SK-N-SH (cell line): ENCODE results near the gene SRP14. TPM values are rescaled to one million over a fixed set of nuclear protein-coding genes. Genes with fewer than 3 reads are reported as not detected.

Experiments used
- CTCF ChIA-PET: fragments of 300-600, 350-600 bp; formaldehyde crosslinking; extraction: SDS; loops from one replicate; lab custom pipeline; 2021; lab: Yijun Ruan, JAX
- POLR2A ChIA-PET: fragments of 350-600 bp; sonication (Branson Sonifier 250); formaldehyde crosslinking; extraction: SDS; loops from one replicate; lab custom pipeline; 2020; ENCODE audit warnings: antibody characterized with exemption, inconsistent platforms; lab: Yijun Ruan, JAX
- DNase-seq: peaks from one replicate; pipeline ENCODE4 v3.0.0; 2012
- H2AFZ ChIP-seq: fragments of 200-600 bp; sonication (generic); 2 replicates; pipeline ENCODE4 v1.8.1; 2016; ENCODE audit warnings: antibody characterized with exemption, mild to moderate bottlenecking, low read depth
- H3F3A ChIP-seq: fragments of 200-600 bp; sonication (generic); replicated peaks from 2 replicates; pipeline ENCODE3; 2016; ENCODE audit warnings: antibody characterized with exemption, mild to moderate bottlenecking; ENCODE audit not compliant: insufficient read depth
- H3K27ac ChIP-seq, 2 experiments: fragments of 200-500 bp in 1 of 2; fragments of 200-600 bp in 1 of 2; sonication (Bioruptor generic) in 1 of 2; sonication (generic), shearing (Covaris generic) in 1 of 2; 2 replicates each; pipeline versions ENCODE4 v1.5.1 to v1.6.1; 2014 to 2016; ENCODE audit warnings: low read depth in 2 of 2, inconsistent platforms in 1 of 2, low read length in 1 of 2, mild to moderate bottlenecking in 1 of 2, mixed read lengths in 1 of 2
- H3K27me3 ChIP-seq: fragments of 200-600 bp; sonication (generic), shearing (Covaris generic); 2 replicates; pipeline ENCODE4 v1.6.1; 2016; ENCODE audit warnings: mixed run types; ENCODE audit not compliant: insufficient read depth
- H3K36me3 ChIP-seq, 2 experiments: fragments of 200-500 bp in 1 of 2; fragments of 200-600 bp in 1 of 2; sonication (Bioruptor generic) in 1 of 2; sonication (generic) in 1 of 2; replicated peaks in 1 of 2; 2 replicates each; pipeline versions ENCODE3 to v1.5.1; 2014 to 2016; ENCODE audit warnings: low read length in 1 of 2, mild to moderate bottlenecking in 1 of 2; ENCODE audit not compliant: insufficient read depth in 2 of 2, control insufficient read depth in 1 of 2
- H3K4me1 ChIP-seq, 2 experiments: fragments of 200-500 bp in 1 of 2; fragments of 200-600 bp in 1 of 2; sonication (Bioruptor generic) in 1 of 2; sonication (generic), shearing (Covaris generic) in 1 of 2; 2 replicates each; pipeline versions ENCODE4 v1.5.1 to v1.6.1; 2014 to 2016; ENCODE audit warnings: low read depth in 1 of 2, low read length in 1 of 2, mixed run types in 1 of 2; ENCODE audit not compliant: insufficient read depth in 2 of 2, control insufficient read depth in 1 of 2
- H3K4me2 ChIP-seq: fragments of 200-600 bp; sonication (generic), shearing (Covaris generic); 2 replicates; pipeline ENCODE4 v1.6.1; 2017; ENCODE audit warnings: mixed run types
- H3K4me3 ChIP-seq, 2 experiments: fragments of 200-500 bp in 1 of 2; fragments of 200-600 bp in 1 of 2; sonication (Bioruptor generic) in 1 of 2; sonication (generic), shearing (Covaris generic) in 1 of 2; 2 replicates each; pipeline versions ENCODE4 v1.5.1 to v1.8.1; 2014 to 2016; ENCODE audit warnings: low read depth in 2 of 2, inconsistent platforms in 1 of 2, low read length in 1 of 2, mild to moderate bottlenecking in 1 of 2, mixed read lengths in 1 of 2, moderate library complexity in 1 of 2
- H3K79me2 ChIP-seq: fragments of 200-600 bp; sonication (generic); 2 replicates; pipeline ENCODE4 v1.8.1; 2017; ENCODE audit warnings: mild to moderate bottlenecking; ENCODE audit not compliant: insufficient read depth
- H3K9ac ChIP-seq: fragments of 200-600 bp; sonication (generic); 2 replicates; pipeline ENCODE4 v1.6.1; 2017; ENCODE audit warnings: mixed run types
- H3K9me2 ChIP-seq: fragments of 200-600 bp; sonication (generic); 2 replicates; pipeline ENCODE4 v1.6.1; 2017; ENCODE audit warnings: mixed run types
- H3K9me3 ChIP-seq: fragments of 200-600 bp; sonication (generic); 2 replicates; pipeline ENCODE4 v1.6.1; 2017; ENCODE audit warnings: mixed run types, mild to moderate bottlenecking, moderate library complexity
- H4K20me1 ChIP-seq: fragments of 200-600 bp; sonication (generic); 2 replicates; pipeline ENCODE4 v1.6.1; 2017; ENCODE audit warnings: mild to moderate bottlenecking, mixed run types; ENCODE audit not compliant: insufficient read depth
- CHD2 ChIP-seq: fragments of 150-350 bp; IDR thresholded peaks from 2 replicates; pipeline ENCODE4 v1.6.1; 2018; ENCODE audit warnings: low read length; ENCODE audit not compliant: partially characterized antibody
- FOXM1 ChIP-seq: IDR thresholded peaks from 2 replicates; pipeline ENCODE4 v1.4.0; 2012; ENCODE audit warnings: low read depth, mild to moderate bottlenecking
- MEF2A ChIP-seq: IDR thresholded peaks from 2 replicates; pipeline ENCODE4 v1.4.0; 2012; ENCODE audit warnings: low read depth, borderline replicate concordance
- MXI1 ChIP-seq: IDR thresholded peaks from 2 replicates; pipeline ENCODE4 v1.6.1; 2012; ENCODE audit warnings: mild to moderate bottlenecking, low read depth, low read length, improper control_type of control experiment
- NFIC ChIP-seq: IDR thresholded peaks from 2 replicates; pipeline ENCODE4 v1.4.0; 2012; ENCODE audit warnings: borderline replicate concordance
- POLR2AphosphoS5 ChIP-seq: IDR thresholded peaks from 2 replicates; pipeline ENCODE4 v1.6.1; 2012; ENCODE audit warnings: low read depth, low read length
- RAD21 ChIP-seq: IDR thresholded peaks from 2 replicates; pipeline ENCODE4 v1.6.1; 2012; ENCODE audit warnings: mild to moderate bottlenecking, low read length
- RCOR1 ChIP-seq: fragments of 150-350 bp; IDR thresholded peaks from 2 replicates; pipeline ENCODE4 v1.6.1; 2017; ENCODE audit warnings: antibody characterized with exemption, low read length
- RFX5 ChIP-seq: IDR thresholded peaks from 2 replicates; pipeline ENCODE4 v1.6.1; 2012; ENCODE audit warnings: mild to moderate bottlenecking, improper control_type of control experiment, low read length
- SMC3 ChIP-seq: IDR thresholded peaks from 2 replicates; pipeline ENCODE4 v1.6.1; 2012; ENCODE audit warnings: low read depth, low read length, improper control_type of control experiment
- TEAD4 ChIP-seq: IDR thresholded peaks from 2 replicates; pipeline ENCODE4 v1.4.0; 2012; ENCODE audit warnings: mild to moderate bottlenecking, borderline replicate concordance; ENCODE audit not compliant: insufficient read depth
- WGBS: methylation state at CpG from one replicate; pipeline ENCODE4 v1.1.6; 2017; ENCODE audit warnings: low lambda C conversion rate; 5-methylcytosine and 5-hydroxymethylcytosine counted together
- polyA plus RNA-seq, 3 experiments: library from polyadenylated mRNA; depleted of rRNA; stranded (reverse); fragments of >200 nt; gene quantifications; 2 replicates each; pipeline ENCODE4 v1.2.3, GENCODE V29; 2012
- TF ChIP-seq, protein P1 (sequence below): fragments of 150-350 bp; IDR thresholded peaks from 2 replicates; pipeline ENCODE4 v1.6.1; 2017; ENCODE audit warnings: antibody characterized with exemption, low read length, low read depth, borderline replicate concordance
- TF ChIP-seq, protein P2 (sequence below): fragments of 150-350 bp; IDR thresholded peaks from 2 replicates; pipeline ENCODE4 v1.6.1; 2016; ENCODE audit warnings: mild to moderate bottlenecking, low read depth, low read length
- TF ChIP-seq, protein P3 (sequence below): IDR thresholded peaks from 2 replicates; pipeline ENCODE4 v1.4.0; 2012; ENCODE audit warnings: low read depth

SRP14 gene
- polyA plus RNA-seq, 1 of the 3 experiments (the other 2 are of a cell fraction) = 489 TPM

DNA sequence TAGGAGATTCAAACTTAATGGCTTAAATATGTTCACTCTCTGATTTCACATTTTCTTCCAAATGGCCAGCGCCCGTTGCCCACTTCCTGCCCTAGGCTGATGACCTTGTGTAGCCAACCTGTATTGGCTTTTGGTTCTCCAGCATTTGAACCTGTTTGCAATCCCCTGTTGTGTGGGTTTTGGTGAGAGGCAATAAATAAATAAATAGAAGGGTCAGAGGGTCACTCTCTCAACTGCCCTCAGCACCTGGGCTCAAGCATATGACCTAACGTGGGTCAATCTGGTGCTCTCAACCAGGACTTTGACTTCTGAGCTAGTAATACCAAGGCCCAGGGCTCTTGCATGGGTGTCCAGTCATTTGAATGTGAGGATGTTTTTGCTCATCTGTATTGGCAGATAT lies 1.8 kb upstream of the SRP14 start:
- DNase-seq = no peak
- no peak overlapping the region for H3K9ac ChIP-seq
- H3F3A ChIP-seq = peaks cover 15% of the 10 kb centered on the region
- H3K9me2 ChIP-seq = no peaks in the 10 kb centered on the region
- no peaks in the 10 kb centered on the region for H3K27me3 ChIP-seq
- TF ChIP-seq MXI1 (no peak), POLR2AphosphoS5 (no peak), NFIC (no peak), FOXM1 (no peak), MEF2A (no peak)
- TF ChIP-seq, protein P1, sequence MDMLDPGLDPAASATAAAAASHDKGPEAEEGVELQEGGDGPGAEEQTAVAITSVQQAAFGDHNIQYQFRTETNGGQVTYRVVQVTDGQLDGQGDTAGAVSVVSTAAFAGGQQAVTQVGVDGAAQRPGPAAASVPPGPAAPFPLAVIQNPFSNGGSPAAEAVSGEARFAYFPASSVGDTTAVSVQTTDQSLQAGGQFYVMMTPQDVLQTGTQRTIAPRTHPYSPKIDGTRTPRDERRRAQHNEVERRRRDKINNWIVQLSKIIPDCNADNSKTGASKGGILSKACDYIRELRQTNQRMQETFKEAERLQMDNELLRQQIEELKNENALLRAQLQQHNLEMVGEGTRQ = no peak
- TF ChIP-seq, protein P2, sequence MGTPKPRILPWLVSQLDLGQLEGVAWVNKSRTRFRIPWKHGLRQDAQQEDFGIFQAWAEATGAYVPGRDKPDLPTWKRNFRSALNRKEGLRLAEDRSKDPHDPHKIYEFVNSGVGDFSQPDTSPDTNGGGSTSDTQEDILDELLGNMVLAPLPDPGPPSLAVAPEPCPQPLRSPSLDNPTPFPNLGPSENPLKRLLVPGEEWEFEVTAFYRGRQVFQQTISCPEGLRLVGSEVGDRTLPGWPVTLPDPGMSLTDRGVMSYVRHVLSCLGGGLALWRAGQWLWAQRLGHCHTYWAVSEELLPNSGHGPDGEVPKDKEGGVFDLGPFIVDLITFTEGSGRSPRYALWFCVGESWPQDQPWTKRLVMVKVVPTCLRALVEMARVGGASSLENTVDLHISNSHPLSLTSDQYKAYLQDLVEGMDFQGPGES = no peak
- TF ChIP-seq, all 33 proteins: peak for 0
- H3K4me1 ChIP-seq = peaks cover 6 to 29% of the 10 kb centered on the region in 2 experiments
- H4K20me1 ChIP-seq = no peaks in the 10 kb centered on the region
- WGBS = 82% methylated on average over 3 of the region's 3 CpGs
- POLR2A ChIA-PET = no interaction called here
- no peak overlapping the region for H3K4me2 ChIP-seq
- H3K4me3 ChIP-seq = no peak overlapping the region
- peaks cover 42% of the 10 kb centered on the region for H3K79me2 ChIP-seq
- no peak overlapping the region for H2AFZ ChIP-seq
- no peaks in the 10 kb centered on the region for H3K9me3 ChIP-seq
- H3K36me3 ChIP-seq = peaks cover 17 to 21% of the 10 kb centered on the region in 2 experiments
- no peak overlapping the region for H3K27ac ChIP-seq
- CTCF ChIA-PET = interaction anchor here (1.3 to 8.7 kb wide), 6 partner anchors 63 to 282 kb away, joined by 3 to 53 read pairs (median 6); partner anchors contain the start of gene INAFM2

DNA sequence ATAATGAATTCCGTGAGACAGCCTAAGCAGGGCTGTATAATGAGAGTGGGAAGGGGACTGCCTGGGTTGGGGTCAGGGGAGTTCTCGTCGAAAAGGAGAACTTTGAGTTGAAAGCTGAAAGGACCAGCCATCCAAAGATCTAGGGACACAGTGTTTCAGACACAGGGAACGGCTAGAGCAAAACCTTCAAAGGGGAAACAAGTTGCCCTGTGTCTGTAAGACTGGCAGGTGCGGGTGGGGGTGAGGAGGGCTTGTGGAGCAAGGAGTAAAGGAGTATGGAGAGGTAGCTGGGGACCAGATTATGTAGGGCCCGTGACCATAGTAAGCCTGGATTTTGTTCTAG lies 1.3 kb upstream of the SRP14 start:
- Histone ChIP-seq H4K20me1 (no peaks in the 10 kb centered on the region), H3K79me2 (peaks cover 42% of the 10 kb centered on the region), H3K27ac (no peak overlapping the region), H3F3A (peaks cover 15% of the 10 kb centered on the region), H3K9ac (no peak overlapping the region), H3K9me3 (no peaks in the 10 kb centered on the region), H3K4me2 (peak overlapping the region; percentile 92), H3K36me3 (peaks cover 22 to 26% of the 10 kb centered on the region in 2 experiments), H3K9me2 (no peaks in the 10 kb centered on the region), H2AFZ (no peak overlapping the region), H3K4me1 (peaks cover 1 to 25% of the 10 kb centered on the region in 2 experiments; a peak in 3 of 4 replicates), H3K4me3 (peak overlapping the region; percentile 77 to 94; a peak in 3 of 4 replicates), H3K27me3 (no peaks in the 10 kb centered on the region)
- DNase-seq = no peak
- POLR2A ChIA-PET = no interaction called here
- CTCF ChIA-PET = interaction anchor here (1.0 to 8.7 kb wide), 9 partner anchors 64 to 355 kb away, joined by 3 to 53 read pairs (median 4); partner anchors contain the start of genes ANKRD63 and INAFM2
- WGBS = 80% methylated on average over 6 of the region's 6 CpGs
- TF ChIP-seq RAD21 = no peak
- no peak for TF ChIP-seq CHD2
- no peak for TF ChIP-seq RCOR1
- TF ChIP-seq TEAD4 = no peak
- TF ChIP-seq RFX5 = no peak
- TF ChIP-seq, protein P3, sequence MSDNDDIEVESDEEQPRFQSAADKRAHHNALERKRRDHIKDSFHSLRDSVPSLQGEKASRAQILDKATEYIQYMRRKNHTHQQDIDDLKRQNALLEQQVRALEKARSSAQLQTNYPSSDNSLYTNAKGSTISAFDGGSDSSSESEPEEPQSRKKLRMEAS = no peak
- no peak for TF ChIP-seq NFIC
- TF ChIP-seq SMC3 = no peak
